GM12874 (cell line): Measurements from ENCODE around the gene MBP.

ENCODE experiments used
- CTCF ChIP-seq: IDR thresholded peaks from 2 replicates; pipeline ENCODE4 v1.5.1; 2011; ENCODE audit warnings: low read depth, mild to moderate bottlenecking, control low read depth, low read length, moderate library complexity; ENCODE audit not compliant: insufficient read depth

The MBP gene

DNA sequence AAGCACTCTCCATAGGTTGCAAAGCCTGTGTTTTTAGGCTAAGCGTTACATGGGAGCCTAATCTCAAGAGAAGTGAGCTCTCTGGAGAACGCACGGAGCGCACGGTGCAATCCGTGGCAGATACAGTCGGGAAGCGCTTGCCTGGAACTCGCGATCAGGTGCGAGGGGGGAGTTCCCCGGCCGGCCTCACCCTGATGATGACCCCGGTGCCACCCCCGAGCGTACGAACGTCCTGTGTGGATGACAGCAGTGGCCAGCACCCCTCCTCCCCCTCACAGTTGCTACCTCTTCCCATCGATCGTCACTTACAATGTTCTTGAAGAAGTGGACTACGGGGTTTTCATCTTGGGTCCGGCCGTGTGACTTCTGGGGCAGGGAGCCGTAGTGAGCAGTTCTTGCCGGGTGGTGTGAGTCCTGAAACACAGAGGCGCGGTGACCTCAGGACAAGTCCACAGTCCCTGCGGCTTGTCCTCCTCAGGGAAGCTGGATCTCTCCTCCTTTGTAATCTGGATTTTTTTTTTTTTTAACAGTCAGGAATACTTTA is 142.9 kb downstream of the MBP start:
- no peak for TF ChIP-seq CTCF

DNA sequence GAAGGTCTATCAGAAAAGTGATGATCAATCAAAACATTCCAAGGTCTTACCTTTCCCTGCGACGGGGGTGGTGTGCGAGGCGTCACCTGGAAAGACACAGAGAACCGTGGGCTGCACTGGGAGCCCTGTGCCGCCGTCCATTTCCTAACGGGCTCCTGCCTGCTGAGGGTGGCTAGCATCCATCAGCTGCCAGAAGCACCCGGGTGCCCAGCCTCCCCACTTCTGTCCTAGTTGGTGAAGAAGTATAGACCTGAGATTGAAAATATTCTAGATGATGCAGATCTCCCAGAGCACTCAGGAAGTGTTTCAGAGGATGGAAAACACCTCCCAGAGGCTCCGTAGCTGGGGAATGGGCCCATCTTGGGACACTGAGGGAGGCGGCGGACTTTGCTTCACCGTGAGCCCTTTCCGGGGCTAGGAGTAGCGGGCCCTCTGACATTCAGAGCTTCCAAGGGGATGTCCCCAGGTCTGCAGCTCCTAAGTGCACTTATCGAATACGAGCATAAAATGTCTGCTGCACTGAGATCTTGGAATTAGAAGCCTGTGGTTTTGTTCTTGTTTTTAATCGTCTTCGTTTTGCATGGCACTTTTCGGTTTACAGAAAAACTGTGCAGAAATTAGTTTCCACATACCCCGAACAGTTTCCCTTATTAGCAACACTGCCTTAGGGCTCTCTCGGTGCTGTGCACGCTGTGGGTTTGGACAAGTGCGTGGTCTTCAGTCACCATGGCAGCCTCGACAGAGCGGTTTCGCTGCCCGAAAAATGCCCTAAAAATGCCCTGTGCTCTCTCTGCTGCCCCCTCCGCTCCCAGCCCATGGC is 143.5 kb downstream of the MBP start:
- no peak for TF ChIP-seq CTCF

DNA sequence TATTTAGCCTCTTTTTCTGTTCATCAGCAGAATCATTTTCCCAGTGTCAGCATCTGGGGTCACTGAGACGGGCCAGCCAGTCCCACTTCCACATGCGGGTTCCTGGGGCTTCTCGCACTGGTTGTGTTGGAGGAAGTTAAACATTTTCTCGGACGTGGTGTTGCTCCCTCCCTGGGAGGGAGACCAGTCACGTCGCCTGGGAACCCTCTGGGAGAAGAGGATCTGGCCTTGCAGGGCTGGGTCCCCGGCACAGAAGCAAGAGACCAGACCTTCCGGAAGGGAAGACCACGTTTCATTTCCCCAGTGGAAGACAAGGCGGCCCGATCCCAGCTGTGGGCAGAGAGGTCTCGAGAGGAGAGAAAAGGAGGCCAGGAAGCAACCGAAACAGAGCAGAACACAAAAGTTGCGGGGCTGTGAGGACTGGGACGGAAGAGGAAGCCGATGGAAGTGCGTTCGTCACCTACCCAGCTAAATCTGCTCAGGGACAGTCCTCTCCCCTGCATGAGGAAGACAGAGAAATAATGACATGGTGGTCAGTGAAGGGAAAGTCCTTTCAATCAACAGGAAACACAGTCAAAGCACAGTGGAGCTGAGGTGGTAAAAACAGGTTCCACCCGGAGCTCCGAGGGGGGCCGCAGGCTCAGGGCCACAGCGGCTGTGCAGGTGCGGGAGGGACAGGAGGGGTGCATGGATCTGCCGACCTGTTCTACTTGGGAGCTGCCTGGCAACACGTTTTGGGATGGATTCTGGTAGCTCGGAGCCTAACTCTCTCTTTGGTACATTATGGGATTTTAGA is 144.4 kb downstream of the MBP start:
- TF ChIP-seq CTCF = no peak

DNA sequence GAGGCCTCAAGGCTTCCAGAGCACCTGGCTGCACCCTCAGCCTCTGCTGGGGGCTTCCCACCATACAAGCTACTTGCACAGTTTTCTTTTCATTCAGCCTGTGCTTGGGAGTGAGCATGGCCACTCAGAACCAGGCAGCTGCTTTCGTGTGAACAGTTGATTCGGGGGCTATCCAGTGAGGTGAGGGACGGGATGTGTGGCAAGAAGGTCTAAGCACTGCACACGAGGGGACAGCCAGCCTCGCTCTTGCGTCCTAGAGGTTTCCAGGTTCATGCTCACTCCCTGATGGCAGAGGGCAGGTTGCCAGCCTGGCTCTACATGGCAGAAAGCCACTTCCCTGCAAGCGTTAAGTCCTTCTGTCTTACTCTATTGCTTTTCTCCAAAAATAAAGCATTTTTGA is 146.2 kb downstream of the MBP start:
- no peak for TF ChIP-seq CTCF

DNA sequence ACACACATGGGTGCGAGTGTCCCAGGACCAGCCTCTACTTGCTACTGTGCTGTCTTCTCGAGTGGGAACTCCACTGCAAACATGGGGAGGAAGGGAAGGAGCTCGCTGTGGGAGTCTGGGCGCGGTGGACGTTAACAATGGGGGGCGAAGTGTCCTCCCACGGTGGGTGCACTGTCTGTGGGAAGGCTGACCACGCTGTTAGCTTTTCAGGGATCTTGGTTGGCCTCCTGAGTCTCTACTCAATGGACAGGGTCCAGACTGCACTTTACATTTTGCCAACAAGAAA is 146.7 kb downstream of the MBP start:
- no peak for TF ChIP-seq CTCF

DNA sequence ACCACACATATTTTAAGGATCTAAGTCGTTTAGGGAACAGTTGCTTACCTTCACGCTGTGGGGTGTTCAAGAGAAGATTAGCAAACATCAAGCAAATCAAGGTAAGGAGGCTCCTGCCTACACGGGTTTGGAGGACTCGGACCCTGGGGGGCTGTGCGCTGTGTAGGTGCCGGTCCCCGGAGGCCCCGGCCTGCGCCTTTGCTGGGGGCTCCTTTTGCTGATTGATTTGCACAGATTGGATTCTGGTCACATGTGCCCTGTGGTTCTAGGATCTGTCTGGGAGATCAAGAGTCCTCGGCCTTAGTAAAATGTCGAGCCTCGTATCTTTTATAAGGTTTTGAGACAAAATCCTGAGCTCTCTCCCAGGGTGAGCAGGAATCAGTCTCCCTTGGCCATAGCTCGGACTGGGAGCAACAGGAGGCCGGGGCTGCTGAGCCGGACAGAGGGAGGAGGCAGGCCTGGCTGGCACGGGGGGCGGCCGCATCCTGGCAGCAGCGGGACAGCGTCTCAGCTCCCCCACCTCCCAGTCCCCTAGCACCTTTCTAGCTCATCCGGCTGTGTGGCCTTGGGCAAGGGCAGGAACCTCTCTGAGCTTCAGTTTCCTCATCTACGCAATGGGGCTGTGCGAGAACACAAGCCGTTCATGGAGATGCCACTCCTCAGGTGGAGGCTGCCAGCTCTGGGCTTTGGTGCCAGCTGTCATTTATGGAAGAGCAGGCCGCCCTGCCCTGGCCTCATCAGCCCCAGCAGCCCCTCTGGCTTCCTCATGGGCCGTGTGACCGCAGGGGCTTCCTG is 147.2 kb downstream of the MBP start:
- TF ChIP-seq CTCF = no peak
